ENCODE measurements around the gene THTPA.
"Not testable (repeated sequence)": the region's sequence is repeated elsewhere in the genome, so short reads cannot be mapped to it uniquely, and the experiment has no call there.

THTPA gene

DNA sequence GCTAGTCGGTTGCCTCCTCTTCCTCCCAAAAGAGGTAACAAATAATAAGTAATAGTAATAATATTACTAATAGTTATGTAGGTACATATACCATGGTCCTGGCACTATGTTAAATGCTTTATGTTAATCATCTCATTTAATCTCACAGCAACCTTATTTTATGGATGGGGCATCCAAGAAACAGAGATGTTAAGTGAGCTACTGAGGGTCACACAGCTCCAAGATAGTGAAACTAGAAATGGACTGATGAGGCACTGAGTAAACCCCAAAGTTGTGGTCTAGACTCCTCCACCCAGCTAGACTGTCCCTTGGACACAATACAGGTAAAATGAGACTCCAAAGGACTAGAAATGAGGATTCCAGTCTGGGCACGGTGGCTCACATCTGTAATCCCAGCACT lies 19.6 kb upstream of the THTPA start:
- DNase-seq (ENCODE audit: insufficient read length) = no peak
- FAIRE-seq = no peak
- TF ChIP-seq POLR2A (IDR thresholded peaks at IDR 0.05; ENCODE audit: low read depth, low read length) (no peak), TAF1 (IDR thresholded peaks at IDR 0.05; ENCODE audit: borderline replicate concordance, low read depth, low read length) (no peak), POLR2AphosphoS5 (IDR thresholded peaks at IDR 0.05; ENCODE audit: low read depth, low read length) (no peak)

DNA sequence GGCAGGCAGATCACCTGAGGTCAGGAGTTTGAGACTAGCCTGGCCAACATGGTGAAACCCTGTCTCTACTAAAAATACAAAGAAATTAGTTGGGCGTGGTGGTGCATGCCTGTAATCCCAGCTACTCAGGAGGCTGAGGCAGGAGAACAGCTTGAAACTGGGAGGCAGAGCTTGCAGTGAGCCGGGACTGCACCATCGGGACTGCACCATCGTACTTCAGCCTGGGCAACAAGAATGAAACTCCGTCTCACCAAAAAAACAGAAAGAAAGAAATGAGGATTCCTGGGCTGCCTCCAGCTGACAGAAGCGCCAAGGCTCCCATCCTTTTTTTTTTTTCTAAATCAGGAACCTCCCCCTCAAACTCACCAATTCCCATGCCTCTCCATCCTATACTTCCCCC lies 19.2 kb upstream of the THTPA start:
- DNase-seq (ENCODE audit: insufficient read length); FAIRE-seq: not testable (repeated sequence)

DNA sequence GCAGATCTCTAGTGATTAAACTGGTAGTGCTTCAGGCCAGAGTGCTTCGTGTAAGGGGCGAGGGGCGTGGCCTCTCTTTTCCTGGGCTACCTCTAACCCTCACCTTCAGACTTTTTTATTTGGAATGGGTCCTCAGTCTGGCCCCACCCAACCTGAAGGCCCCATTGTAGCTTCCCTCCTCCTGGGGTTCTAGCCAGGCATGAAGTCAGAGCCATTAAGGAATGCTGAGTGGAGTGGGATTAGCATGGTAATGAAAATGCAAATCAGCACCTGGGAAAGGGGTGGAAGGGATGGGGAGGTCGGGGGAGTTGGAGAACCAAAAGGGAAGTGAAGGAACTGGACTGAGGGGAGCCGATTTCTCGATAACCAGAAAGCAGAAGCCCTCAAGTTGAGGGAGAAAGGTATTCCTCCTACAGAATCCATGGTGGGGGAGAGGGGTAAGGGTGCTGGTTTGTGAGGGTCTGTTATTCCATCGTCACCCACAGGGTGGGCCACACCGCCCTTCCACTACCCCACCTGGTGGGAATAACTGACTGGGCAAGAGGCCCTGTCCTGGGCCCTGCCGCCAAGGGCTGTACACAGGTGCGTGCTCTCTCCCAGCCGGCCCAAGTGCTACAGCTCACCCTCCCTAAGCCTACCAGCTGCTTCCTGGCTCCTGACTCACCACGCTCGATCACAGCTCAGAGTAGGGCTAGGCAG lies 18.6 kb upstream of the THTPA start:
- no peak for TF ChIP-seq TAF1 (IDR thresholded peaks at IDR 0.05; ENCODE audit: borderline replicate concordance, low read depth, low read length)
- no peak for TF ChIP-seq POLR2AphosphoS5 (IDR thresholded peaks at IDR 0.05; ENCODE audit: low read depth, low read length)
- TF ChIP-seq POLR2A (IDR thresholded peaks at IDR 0.05; ENCODE audit: low read depth, low read length) = no peak
- DNase-seq (ENCODE audit: insufficient read length) (no peak), FAIRE-seq (no peak)

DNA sequence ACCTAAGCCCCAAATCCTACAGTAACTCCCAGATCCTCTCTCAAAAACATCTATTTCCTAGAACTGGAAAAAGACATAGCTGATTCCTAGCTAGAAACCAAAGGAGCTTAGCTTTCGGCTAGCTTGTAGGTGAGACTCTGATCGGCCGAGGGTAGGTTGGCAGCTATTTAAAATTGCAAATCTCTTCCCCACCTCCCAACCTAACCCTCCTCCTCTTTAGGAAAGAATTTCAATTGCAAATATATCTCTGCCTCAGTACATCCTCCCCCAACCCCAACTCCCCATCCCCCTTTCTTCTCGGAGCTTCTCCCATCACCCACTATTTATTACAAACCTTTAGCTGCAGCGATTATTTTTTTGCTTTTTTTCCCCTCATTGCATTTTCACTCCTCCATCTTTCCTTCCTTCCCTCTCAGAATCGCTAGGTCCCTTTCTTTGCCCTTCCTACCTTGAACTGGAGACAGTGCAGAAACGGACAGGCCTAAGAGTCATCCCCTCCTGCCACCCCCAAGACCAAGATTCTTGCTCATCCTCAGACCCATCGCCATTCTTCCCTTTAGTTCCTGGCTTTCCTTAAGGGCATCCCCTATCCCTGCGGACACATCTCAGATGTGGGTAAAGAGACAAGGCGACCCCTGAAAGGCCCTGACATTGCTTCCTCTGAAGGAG lies 17.9 kb upstream of the THTPA start:
- FAIRE-seq (no peak), DNase-seq (ENCODE audit: insufficient read length) (no peak)
- TF ChIP-seq TAF1 (IDR thresholded peaks at IDR 0.05; ENCODE audit: borderline replicate concordance, low read depth, low read length) = no peak
- TF ChIP-seq POLR2AphosphoS5 (IDR thresholded peaks at IDR 0.05; ENCODE audit: low read depth, low read length) = no peak
- no peak for TF ChIP-seq POLR2A (IDR thresholded peaks at IDR 0.05; ENCODE audit: low read depth, low read length)

DNA sequence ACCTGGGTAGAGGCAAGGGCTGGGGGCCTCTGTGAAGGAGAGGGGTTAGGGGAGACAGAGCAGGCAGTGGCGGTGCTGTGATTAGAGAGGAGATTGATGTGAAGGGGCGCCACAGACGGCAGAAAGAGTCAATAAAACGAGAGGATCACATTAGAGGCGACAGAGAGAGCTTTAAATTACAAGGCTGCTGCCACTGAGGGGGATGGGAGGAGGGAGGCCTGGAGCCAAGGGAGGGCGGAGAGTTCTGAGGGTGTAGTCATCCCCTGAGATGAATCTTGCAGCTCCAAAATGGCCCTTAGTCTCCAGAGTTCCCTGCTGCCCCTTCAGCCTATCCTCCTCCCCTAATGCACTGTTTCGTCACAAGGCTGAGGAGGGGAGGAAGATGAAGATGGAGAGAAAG lies 17.3 kb upstream of the THTPA start:
- TF ChIP-seq POLR2A (IDR thresholded peaks at IDR 0.05; ENCODE audit: low read depth, low read length) = no peak
- FAIRE-seq (no peak), DNase-seq (ENCODE audit: insufficient read length) (no peak)

DNA sequence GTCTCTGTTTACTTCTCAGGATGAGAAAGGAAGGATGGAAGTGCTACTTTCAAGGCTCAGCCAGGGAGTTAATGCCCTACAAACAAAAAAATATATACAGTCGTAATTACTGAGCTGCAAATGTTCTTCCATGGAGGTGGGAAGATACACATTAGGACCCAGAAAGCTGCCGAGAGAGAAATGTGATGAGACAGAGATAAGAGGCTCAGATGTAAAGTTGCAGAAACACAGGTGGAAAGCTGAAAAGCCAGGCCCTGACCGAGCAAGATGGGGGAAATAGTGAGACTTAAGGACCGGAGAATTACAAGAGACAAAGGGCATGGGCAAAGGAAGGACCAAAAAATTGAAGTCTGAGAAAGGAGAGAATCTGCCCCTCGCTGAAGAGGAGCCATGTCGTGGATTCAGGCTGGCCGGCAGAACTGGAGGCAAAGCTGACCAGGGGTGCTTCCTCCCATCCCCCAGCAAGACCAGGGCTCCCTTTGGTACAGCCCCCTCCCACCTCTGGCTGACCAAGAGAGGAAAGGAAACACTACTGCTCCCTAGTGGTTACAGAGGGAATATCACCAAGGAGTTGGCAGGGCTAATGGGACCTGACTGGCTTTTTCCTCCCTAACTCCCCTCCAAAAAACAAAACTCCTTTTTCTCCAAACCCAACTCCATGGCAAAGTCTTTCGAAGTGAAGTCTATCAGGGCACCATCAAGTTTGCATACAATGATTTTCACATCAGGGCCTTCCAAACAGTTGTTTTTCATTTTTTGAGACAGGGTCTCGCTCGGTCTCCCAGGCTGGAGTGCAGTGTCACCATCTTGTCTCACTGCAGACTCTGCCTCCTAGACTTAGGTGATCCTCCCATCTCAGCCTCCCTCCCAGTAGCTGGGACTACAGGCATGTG lies 16.6 kb upstream of the THTPA start:
- FAIRE-seq = peak; percentile 66
- no peak for TF ChIP-seq TAF1 (IDR thresholded peaks at IDR 0.05; ENCODE audit: borderline replicate concordance, low read depth, low read length)
- TF ChIP-seq POLR2A (IDR thresholded peaks at IDR 0.05; ENCODE audit: low read depth, low read length) = no peak
- DNase-seq (ENCODE audit: insufficient read length) = peak; percentile 60

DNA sequence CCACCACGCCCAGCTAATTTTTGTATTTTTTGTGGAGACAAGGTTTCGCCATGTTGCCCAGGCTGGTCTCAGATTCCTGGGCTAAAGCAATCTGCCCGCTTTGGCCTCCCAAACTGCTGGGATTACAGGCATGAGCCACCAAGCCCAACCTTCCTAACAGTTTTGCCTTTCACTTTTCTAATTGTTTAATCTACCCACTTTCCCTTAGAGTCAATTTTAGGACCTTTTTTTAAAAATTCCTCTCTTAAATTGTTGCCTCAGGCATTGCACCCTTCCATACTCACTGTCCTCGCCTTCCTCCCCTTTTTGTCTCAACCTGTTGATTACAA lies 16.0 kb upstream of the THTPA start:
- TF ChIP-seq POLR2A (IDR thresholded peaks at IDR 0.05; ENCODE audit: low read depth, low read length) (no peak), POLR2AphosphoS5 (IDR thresholded peaks at IDR 0.05; ENCODE audit: low read depth, low read length) (no peak), TAF1 (IDR thresholded peaks at IDR 0.05; ENCODE audit: borderline replicate concordance, low read depth, low read length) (no peak)
- no peak for FAIRE-seq
- DNase-seq (ENCODE audit: insufficient read length) = no peak

DNA sequence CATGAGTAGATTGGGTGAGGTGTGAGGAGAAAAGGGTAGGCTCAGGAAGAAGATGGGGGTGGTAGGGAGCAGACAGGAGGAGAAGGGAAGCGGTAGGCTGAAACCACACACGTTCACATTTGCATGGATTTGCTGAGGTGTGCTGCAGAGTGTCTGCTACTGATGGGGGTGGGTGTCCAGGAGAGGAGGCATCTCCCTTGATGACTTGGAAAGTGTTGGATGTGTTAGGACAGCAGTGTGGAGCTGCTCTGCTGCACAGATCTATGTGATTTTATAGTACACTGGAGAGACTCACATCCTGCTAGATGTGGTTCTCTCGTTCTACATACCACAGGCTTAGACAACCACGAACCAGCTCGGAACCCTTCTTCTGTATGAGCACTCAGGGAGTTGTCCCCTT lies 13.8 kb upstream of the THTPA start:
- FAIRE-seq (no peak), DNase-seq (ENCODE audit: insufficient read length) (no peak)
- no peak for TF ChIP-seq TAF1 (IDR thresholded peaks at IDR 0.05; ENCODE audit: borderline replicate concordance, low read depth, low read length)
- TF ChIP-seq POLR2A (IDR thresholded peaks at IDR 0.05; ENCODE audit: low read depth, low read length) = no peak
- no peak for TF ChIP-seq POLR2AphosphoS5 (IDR thresholded peaks at IDR 0.05; ENCODE audit: low read depth, low read length)

DNA sequence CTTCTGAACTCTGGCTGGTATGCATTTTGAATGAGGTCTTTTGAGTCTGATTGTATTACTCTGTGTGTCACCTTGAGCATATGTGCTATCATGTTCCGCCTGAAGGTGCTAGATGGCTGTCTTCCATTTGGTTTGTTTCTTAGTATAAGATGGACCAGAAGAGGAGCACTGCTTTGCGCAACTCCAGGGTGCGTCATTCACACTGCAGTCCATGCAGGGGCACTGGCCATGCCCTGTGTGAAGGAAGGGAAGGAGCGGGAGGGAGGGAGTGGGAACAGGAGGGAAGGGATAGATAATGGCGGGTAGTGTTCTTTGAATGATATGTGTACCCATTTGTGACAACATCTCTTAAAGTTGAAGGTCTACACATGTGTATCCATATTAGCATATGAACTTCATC lies 12.7 kb upstream of the THTPA start:
- no peak for FAIRE-seq

DNA sequence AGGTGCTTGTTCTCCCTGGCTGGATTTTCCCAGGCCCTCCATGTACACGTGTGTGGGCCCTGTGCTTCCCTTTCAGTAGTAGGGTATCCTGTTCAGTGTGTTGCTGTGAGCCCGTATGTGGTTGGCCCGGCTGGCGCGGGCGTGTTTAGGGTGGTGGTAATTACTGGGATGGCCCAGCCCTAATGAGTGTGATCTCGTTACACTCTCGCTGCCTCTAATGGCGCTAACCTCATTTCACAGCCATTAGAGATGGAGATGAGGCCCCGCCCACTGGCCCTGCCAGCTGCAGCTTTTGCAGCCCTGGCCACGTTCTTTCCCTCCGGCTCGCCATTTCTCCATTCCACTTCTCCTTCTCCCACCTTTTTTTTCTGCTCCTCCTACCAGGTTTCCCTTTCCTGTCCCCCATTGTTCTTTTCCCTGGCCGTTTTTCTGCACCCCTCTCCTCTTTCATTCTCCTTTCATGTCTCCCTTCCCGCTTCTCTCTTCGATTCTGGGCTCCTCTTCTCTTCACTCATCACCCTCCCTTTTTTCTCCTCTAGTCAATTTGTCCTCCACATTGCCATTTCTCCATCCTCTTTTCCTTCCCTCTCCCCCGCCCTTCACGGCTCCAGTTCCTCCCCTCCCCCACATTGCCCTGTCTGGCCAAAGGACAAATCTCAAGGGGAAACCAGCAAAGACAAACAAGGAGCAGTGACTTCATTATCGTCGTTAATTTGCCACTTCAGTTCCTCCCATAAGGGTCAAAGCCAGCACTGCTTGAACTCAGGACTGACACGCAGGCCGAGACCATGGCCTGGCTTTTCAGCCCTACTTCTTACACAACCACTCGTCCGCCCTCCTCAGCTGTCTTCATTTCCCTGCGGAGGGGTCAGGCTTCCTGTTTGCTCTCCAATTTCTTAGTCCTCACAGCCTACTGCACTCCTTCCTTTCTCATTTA lies 11.3 kb upstream of the THTPA start:
- FAIRE-seq (no peak), DNase-seq (ENCODE audit: insufficient read length) (no peak)
- TF ChIP-seq POLR2AphosphoS5 (IDR thresholded peaks at IDR 0.05; ENCODE audit: low read depth, low read length) (no peak), POLR2A (IDR thresholded peaks at IDR 0.05; ENCODE audit: low read depth, low read length) (no peak), TAF1 (IDR thresholded peaks at IDR 0.05; ENCODE audit: borderline replicate concordance, low read depth, low read length) (no peak)

More for the DNA sequence above, 12.7 kb upstream of the THTPA start:
- DNase-seq (ENCODE audit: insufficient read length) = no peak
- TF ChIP-seq TAF1 (IDR thresholded peaks at IDR 0.05; ENCODE audit: borderline replicate concordance, low read depth, low read length) (no peak), POLR2A (IDR thresholded peaks at IDR 0.05; ENCODE audit: low read depth, low read length) (no peak), POLR2AphosphoS5 (IDR thresholded peaks at IDR 0.05; ENCODE audit: low read depth, low read length) (no peak)

DNA sequence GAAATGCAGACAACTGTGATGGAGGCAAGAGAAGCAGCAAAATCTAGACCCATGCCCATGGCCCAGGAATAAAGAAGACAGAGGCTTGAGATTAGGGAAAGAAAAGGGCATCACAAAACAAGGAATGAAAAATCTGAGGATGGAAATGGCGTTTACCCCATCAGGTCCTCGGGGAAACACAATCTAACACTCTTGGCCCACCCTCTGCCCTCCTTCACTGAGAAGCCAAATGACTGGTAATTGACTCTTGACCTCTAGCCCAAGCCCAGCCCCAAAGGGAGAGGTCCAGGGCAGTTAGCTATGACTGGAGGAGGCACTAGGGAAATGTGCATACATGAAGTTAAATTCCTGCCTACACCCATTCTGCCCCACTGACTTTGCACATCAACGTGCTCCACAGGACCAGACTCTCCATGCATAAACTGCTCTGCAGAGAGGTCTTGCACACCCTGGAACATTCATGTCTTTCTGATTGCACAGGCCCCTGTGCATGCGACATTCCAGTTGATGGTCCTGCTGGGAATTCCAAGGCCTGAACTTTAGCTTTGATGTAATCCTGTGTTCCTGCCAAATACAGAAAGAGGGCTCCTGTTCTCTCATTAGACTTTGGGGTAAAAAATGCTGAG lies 10.2 kb upstream of the THTPA start:
- TF ChIP-seq POLR2A (IDR thresholded peaks at IDR 0.05; ENCODE audit: low read depth, low read length) = no peak
- TF ChIP-seq POLR2AphosphoS5 (IDR thresholded peaks at IDR 0.05; ENCODE audit: low read depth, low read length) = no peak
- no peak for TF ChIP-seq TAF1 (IDR thresholded peaks at IDR 0.05; ENCODE audit: borderline replicate concordance, low read depth, low read length)
- DNase-seq (ENCODE audit: insufficient read length) (no peak), FAIRE-seq (no peak)
